ENCODE measurements around the gene EXT2. TPM values are rescaled to one million over a fixed set of nuclear protein-coding genes. Genes with fewer than 3 reads are reported as not detected.
A peak's percentile ranks its signal among the peaks of the same experiment; 100 is the strongest.

The EXT2 gene
- total RNA-seq, 1 experiment from 2014 or later: 42.9 TPM

- H2AK5ac ChIP-seq (ENCODE audit: insufficient read length, low read length): no peak overlapping the region
- H3T11ph ChIP-seq (ENCODE audit: low read length): peak overlapping the region; percentile 30
- no peak overlapping the region for H2BK20ac ChIP-seq (ENCODE audit: low read depth, low read length, poor library complexity, severe bottlenecking)
- H3K4me3 Mint-ChIP-seq: peak overlapping the region in 1 of 2 experiments; percentile 52; a peak in 2 of 5 replicates
- no peak overlapping the region for H3K56ac ChIP-seq (ENCODE audit: insufficient read length, low read depth, low read length)
- no peak overlapping the region for H3K4me2 ChIP-seq (ENCODE audit: insufficient read depth, insufficient read length, low read length)
- no peak overlapping the region for H2BK120ac ChIP-seq (ENCODE audit: low read depth, low read length, poor library complexity, severe bottlenecking)
- H3K79me2 ChIP-seq (ENCODE audit: insufficient read depth, low read length): no peaks in the 10 kb centered on the region
- no peak overlapping the region for H3K4ac ChIP-seq (ENCODE audit: low read depth, low read length)
- H3K23ac ChIP-seq (ENCODE audit: insufficient read length, low read depth, low read length): no peak overlapping the region
- no peaks in the 10 kb centered on the region for H3K9me3 Mint-ChIP-seq
- no peaks in the 10 kb centered on the region for H4K20me1 ChIP-seq (ENCODE audit: control insufficient read depth, insufficient read depth, insufficient read length)
- H2BK5ac ChIP-seq (ENCODE audit: insufficient read length, low read length): no peak overlapping the region
- no peaks in the 10 kb centered on the region for H3K79me1 ChIP-seq (ENCODE audit: insufficient read depth, low read depth, low read length, poor library complexity, severe bottlenecking)
- peak overlapping the region; percentile 5 for H2BK12ac ChIP-seq (ENCODE audit: insufficient read length, low read depth, low read length)
- no peak overlapping the region for H2BK15ac ChIP-seq (ENCODE audit: low read depth, low read length)
- peaks cover 13 to 25% (median 14%) of the 10 kb centered on the region in 3 experiments; a peak in 6 of 7 replicates for H3K36me3 Mint-ChIP-seq (ENCODE audit: insufficient read depth in 1 of 3, low read depth in 3 of 3)
- H3K9ac ChIP-seq (ENCODE audit: extremely low read depth, insufficient read length, low read length): no peak overlapping the region
- no peaks in the 10 kb centered on the region for H3K27me3 ChIP-seq (ENCODE audit: insufficient read depth, low read length)
- DNase-seq: no peak
- H2AFZ ChIP-seq (ENCODE audit: low read length): no peak overlapping the region
- H3K27ac Mint-ChIP-seq: peak overlapping the region; percentile 69 to 98 (median 92)
- H3K4me1 ChIP-seq (ENCODE audit: insufficient read depth, low read length): peaks cover 13% of the 10 kb centered on the region; the same call in 1 of the 2 replicates
- no peak overlapping the region for H4K91ac ChIP-seq (ENCODE audit: insufficient read length, low read depth, low read length)
- H3K27me3 Mint-ChIP-seq (ENCODE audit: low read depth): no peaks in the 10 kb centered on the region
- H4K8ac ChIP-seq (replicated peaks; ENCODE audit: insufficient read length, low read depth, low read length): no peak overlapping the region
- H3K23me2 ChIP-seq (ENCODE audit: insufficient read length, low read depth, low read length, poor library complexity, severe bottlenecking): no peaks in the 10 kb centered on the region
- H3K27ac ChIP-seq (ENCODE audit: insufficient read length, low read depth, low read length): peak overlapping the region; percentile 25
- no CpG with 5 or more reads among the region's 5 CpGs for WGBS (ENCODE audit: extremely low coverage, insufficient read length, low lambda C conversion rate)
- peak overlapping the region; percentile 66; the same call in 1 of the 2 replicates for H3K14ac ChIP-seq (ENCODE audit: insufficient read depth, low read length)
- peak overlapping the region; percentile 43 for H3K18ac ChIP-seq (ENCODE audit: insufficient read length, low read depth, low read length)
- TF ChIP-seq CTCF (conservative IDR thresholded peaks at IDR 0.05): no peak
- no peaks in the 10 kb centered on the region for H3K9me3 ChIP-seq (ENCODE audit: control insufficient read depth, low read depth, low read length)
- no peak overlapping the region for H4K5ac ChIP-seq (ENCODE audit: insufficient read length, low read depth, low read length)
- H3K4me1 Mint-ChIP-seq: peaks cover 42 to 45% of the 10 kb centered on the region in 2 experiments
These were observed 147.6 kb downstream of the EXT2 start for GRCh38 chr11:44243086-44243485.
